ENCODE data around the gene G6PC1.
"Not testable (repeated sequence)": the region's sequence is repeated elsewhere in the genome, so short reads cannot be mapped to it uniquely, and the experiment has no call there.

G6PC1 gene

DNA sequence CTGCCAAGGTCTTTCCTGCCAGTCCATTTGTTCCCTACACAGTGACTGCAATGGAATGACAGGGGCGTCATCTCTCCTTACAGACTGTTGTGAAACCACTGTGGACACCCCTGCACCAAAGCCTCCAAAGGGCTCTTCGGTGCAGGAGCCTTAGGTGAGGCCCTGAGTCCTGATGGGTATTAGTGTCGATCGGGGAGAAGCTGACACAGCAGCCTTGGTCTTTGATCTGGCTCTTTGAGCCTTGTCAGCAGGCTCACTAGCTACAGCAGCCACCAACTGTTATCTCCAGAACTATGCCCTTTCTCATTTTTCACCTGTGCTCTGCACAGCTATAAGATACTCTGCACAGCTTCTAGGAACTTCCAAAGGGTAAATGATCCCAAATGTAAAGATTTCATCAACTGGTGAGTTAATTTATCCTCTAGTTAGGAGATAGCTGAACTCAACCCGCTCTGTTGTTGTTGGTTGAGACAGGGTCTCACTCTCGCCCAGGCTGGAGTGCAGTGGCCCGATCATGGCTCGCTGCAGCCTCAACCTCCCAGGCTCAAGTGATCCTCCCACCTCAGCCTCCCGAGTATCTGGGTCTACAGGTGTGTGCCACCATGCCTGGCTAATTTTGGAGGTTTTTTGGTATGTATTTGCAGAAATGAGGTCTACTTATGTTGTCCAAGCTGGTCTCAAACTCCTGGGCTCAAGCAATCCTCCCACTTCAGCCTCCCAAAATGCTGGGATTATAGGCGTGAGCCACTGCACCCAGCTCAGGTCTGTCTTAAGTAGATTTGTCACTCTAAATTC lies 19.7 kb downstream of the G6PC1 start:
- Histone ChIP-seq H3K4me1 (peaks cover 7% of the 10 kb centered on the region), H3K36me3 (ENCODE audit: control insufficient read depth, insufficient read depth, low read length) (no peaks in the 10 kb centered on the region), H3K27me3 (ENCODE audit: control insufficient read depth, insufficient read depth, low read length) (no peaks in the 10 kb centered on the region), H3K4me2 (ENCODE audit: low read length) (no peak overlapping the region), H3K9me3 (ENCODE audit: control insufficient read depth, low read length) (no peaks in the 10 kb centered on the region), H3K79me2 (no peaks in the 10 kb centered on the region), H2AFZ (peak overlapping the region; percentile 70), H3K27ac (no peak overlapping the region), H3K4me3 (ENCODE audit: low read depth, low read length) (no peak overlapping the region), H3K9ac (no peak overlapping the region)
- TF ChIP-seq, protein P1, sequence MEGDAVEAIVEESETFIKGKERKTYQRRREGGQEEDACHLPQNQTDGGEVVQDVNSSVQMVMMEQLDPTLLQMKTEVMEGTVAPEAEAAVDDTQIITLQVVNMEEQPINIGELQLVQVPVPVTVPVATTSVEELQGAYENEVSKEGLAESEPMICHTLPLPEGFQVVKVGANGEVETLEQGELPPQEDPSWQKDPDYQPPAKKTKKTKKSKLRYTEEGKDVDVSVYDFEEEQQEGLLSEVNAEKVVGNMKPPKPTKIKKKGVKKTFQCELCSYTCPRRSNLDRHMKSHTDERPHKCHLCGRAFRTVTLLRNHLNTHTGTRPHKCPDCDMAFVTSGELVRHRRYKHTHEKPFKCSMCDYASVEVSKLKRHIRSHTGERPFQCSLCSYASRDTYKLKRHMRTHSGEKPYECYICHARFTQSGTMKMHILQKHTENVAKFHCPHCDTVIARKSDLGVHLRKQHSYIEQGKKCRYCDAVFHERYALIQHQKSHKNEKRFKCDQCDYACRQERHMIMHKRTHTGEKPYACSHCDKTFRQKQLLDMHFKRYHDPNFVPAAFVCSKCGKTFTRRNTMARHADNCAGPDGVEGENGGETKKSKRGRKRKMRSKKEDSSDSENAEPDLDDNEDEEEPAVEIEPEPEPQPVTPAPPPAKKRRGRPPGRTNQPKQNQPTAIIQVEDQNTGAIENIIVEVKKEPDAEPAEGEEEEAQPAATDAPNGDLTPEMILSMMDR (IDR thresholded peaks at IDR 0.05): no peak

DNA sequence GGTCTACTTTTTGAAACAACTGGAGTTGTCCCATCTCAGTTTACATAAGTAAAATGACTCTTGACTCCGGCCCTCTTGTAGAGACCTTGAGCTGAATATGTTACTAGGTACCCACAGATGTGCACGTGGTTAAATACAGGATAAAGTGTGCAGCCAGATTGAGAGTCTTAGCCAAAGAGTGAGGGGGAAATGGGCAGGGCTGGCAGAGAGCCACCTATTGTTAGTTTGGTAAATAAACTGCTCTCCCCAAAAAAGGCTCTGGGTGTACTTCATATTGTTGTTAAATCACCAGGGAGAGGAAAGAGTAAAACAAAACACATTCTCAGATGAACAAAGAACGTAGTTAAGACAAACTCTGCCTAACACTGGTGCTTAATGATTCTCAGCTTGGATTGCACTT lies 20.3 kb downstream of the G6PC1 start:
- H3K9ac ChIP-seq: no peak overlapping the region
- no peak overlapping the region for H2AFZ ChIP-seq
- H3K27ac ChIP-seq: no peak overlapping the region
- H3K4me3 ChIP-seq (ENCODE audit: low read depth, low read length): no peak overlapping the region
- TF ChIP-seq, protein P1 (IDR thresholded peaks at IDR 0.05): no peak
- no peaks in the 10 kb centered on the region for H3K27me3 ChIP-seq (ENCODE audit: control insufficient read depth, insufficient read depth, low read length)
- H3K36me3 ChIP-seq (ENCODE audit: control insufficient read depth, insufficient read depth, low read length): no peaks in the 10 kb centered on the region
- no peaks in the 10 kb centered on the region for H3K79me2 ChIP-seq
- peaks cover 7% of the 10 kb centered on the region for H3K4me1 ChIP-seq
- H3K9me3 ChIP-seq (ENCODE audit: control insufficient read depth, low read length): no peaks in the 10 kb centered on the region
- no peak overlapping the region for H3K4me2 ChIP-seq (ENCODE audit: low read length)

DNA sequence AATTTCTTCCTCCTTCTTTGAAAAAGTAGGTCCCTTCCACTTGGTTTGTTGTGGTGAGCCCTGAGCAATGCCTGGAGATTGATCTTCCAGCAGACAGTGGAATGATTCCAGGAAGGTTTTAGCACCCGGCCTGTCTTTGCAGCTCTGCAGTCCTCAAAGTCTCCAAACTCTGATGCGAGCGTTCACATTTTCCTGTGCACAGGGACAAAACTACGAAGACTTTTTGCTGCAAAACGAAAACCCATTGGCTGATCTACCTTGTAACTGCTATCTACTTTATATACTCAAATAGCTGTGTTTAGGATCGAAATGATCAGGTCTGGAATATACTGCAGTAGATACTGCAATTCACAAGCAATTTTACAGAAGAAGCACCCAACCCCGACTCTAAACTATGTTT lies 21.7 kb downstream of the G6PC1 start:
- no peak overlapping the region for H2AFZ ChIP-seq
- H3K27ac ChIP-seq: peak overlapping the region; percentile 61
- no peak overlapping the region for H3K9ac ChIP-seq
- TF ChIP-seq, protein P1 (IDR thresholded peaks at IDR 0.05): no peak
- peaks cover 7% of the 10 kb centered on the region for H3K4me1 ChIP-seq
- no peaks in the 10 kb centered on the region for H3K9me3 ChIP-seq (ENCODE audit: control insufficient read depth, low read length)
- H3K27me3 ChIP-seq (ENCODE audit: control insufficient read depth, insufficient read depth, low read length): no peaks in the 10 kb centered on the region
- H3K36me3 ChIP-seq (ENCODE audit: control insufficient read depth, insufficient read depth, low read length): no peaks in the 10 kb centered on the region
- no peak overlapping the region for H3K4me2 ChIP-seq (ENCODE audit: low read length)
- no peaks in the 10 kb centered on the region for H3K79me2 ChIP-seq
- no peak overlapping the region for H3K4me3 ChIP-seq (ENCODE audit: low read depth, low read length)

DNA sequence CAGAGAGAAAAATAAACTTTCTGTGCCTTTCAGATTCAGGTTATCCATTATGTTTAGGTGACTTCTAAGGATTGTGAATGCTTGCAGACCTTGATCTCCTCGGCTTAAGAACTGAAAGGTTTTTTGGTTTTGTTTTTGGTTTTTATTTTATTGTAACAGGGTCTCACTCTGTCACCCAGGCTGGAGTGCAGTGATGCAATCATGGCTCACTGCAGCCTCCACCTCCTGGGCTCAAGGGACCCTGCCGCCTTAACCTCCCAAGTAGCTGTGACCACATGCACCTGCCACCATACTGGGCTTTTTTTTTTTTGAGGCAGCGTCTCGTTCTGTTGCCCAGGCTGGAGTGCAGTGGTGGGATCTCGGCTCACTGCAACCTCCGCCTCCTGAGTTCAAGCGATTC lies 22.9 kb downstream of the G6PC1 start:
- H3K27ac ChIP-seq; H3K4me3 ChIP-seq (ENCODE audit: low read depth, low read length); H2AFZ ChIP-seq; H3K36me3 ChIP-seq (ENCODE audit: control insufficient read depth, insufficient read depth, low read length); H3K9ac ChIP-seq; H3K9me3 ChIP-seq (ENCODE audit: control insufficient read depth, low read length); H3K27me3 ChIP-seq (ENCODE audit: control insufficient read depth, insufficient read depth, low read length); H3K79me2 ChIP-seq; H3K4me1 ChIP-seq; H3K4me2 ChIP-seq (ENCODE audit: low read length): not testable (repeated sequence)

DNA sequence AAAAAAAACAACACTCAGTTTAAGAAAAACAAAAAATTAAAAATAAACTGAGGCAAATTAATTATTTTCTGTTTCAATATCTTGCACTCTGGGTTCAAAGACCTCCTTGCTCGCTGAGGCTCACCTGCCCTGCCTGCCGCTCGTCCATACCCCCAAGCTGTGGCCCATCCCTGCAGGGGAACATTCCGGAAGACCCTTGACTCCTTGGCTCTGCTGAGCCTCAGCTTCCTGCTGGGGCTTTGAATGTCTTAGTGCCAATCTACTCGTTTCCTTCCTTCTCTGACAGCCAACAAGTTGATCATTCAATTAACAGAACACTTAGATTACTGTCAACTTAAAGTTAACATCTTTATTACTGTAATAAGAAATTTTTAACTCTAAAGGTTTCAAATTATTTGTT lies 24.3 kb downstream of the G6PC1 start:
- Histone ChIP-seq H3K9me3 (ENCODE audit: control insufficient read depth, low read length) (no peaks in the 10 kb centered on the region), H3K4me2 (ENCODE audit: low read length) (no peak overlapping the region), H3K9ac (no peak overlapping the region), H3K27me3 (ENCODE audit: control insufficient read depth, insufficient read depth, low read length) (no peaks in the 10 kb centered on the region), H3K36me3 (ENCODE audit: control insufficient read depth, insufficient read depth, low read length) (no peaks in the 10 kb centered on the region), H3K79me2 (no peaks in the 10 kb centered on the region), H3K4me3 (ENCODE audit: low read depth, low read length) (no peak overlapping the region), H2AFZ (no peak overlapping the region), H3K4me1 (peaks cover 9% of the 10 kb centered on the region), H3K27ac (no peak overlapping the region)
- TF ChIP-seq, protein P1 (IDR thresholded peaks at IDR 0.05): no peak
